Omental fat pad (tissue), 4 donors: ENCODE data around the gene SPAG6. TPM values are rescaled to one million over a fixed set of nuclear protein-coding genes. Genes with fewer than 3 reads are reported as not detected.

Experiments used
- ATAC-seq: fragments of 150-250 bp; one replicate; pipeline ENCODE4 v1.9.1; 2016; ENCODE audit warnings: mild to moderate bottlenecking, moderate library complexity; ENCODE audit not compliant: low FRiP score
- DNase-seq: peaks from one replicate; pipeline ENCODE4 v3.0.0-alpha.2; 2019; ENCODE audit warnings: low spot score
- CTCF ChIP-seq, 3 donors: fragments of 450-650 bp; IDR thresholded peaks; one replicate each; pipeline ENCODE4 v1.5.1; 2016 to 2017; ENCODE audit warnings: antibody characterized with exemption in 3 of 3, mild to moderate bottlenecking in 3 of 3, moderate library complexity in 2 of 3
- total RNA-seq, 4 donors: library from RNA; depleted of rRNA; stranded (reverse); fragments of >200 nt; gene quantifications; one replicate each; pipeline ENCODE4 v1.1.0, GENCODE V29; 2016

SPAG6 gene
- total RNA-seq, 4 donors from 2014 or later, result not detected

- no peak for ATAC-seq
- TF ChIP-seq CTCF (IDR thresholded peaks at IDR 0.05), result no peak
- DNase-seq, result no peak
Measured at GRCh38 chr10:22453948-22454591, 108.8 kb downstream of the SPAG6 start.

- DNase-seq, result no peak
- no peak for ATAC-seq
- TF ChIP-seq CTCF (IDR thresholded peaks at IDR 0.05), result no peak
Measured at GRCh38 chr10:22454634-22455033, 109.3 kb downstream of the SPAG6 start.

- no peak for ATAC-seq
- DNase-seq, result no peak
- TF ChIP-seq CTCF (IDR thresholded peaks at IDR 0.05), result no peak
Measured at GRCh38 chr10:22455068-22455857, 110.0 kb downstream of the SPAG6 start.

GRCh38 chr10:22456486-22456885 lies 111.2 kb downstream of the SPAG6 start:
- DNase-seq (no peak), ATAC-seq (no peak)
- no peak for TF ChIP-seq CTCF (IDR thresholded peaks at IDR 0.05)

- TF ChIP-seq CTCF (IDR thresholded peaks at IDR 0.05), result no peak
- ATAC-seq (no peak), DNase-seq (no peak)
Measured at GRCh38 chr10:22458272-22459038, 113.2 kb downstream of the SPAG6 start.

- no peak for DNase-seq
- TF ChIP-seq CTCF (IDR thresholded peaks at IDR 0.05), result no peak
- no peak for ATAC-seq
Measured at GRCh38 chr10:22459496-22459895, 114.2 kb downstream of the SPAG6 start.
